Superior temporal gyrus (tissue), 1 donor: Measurements from ENCODE around the gene YTHDF2.
A peak's percentile ranks its signal among the peaks of the same experiment; 100 is the strongest.
"Not testable (repeated sequence)": the region's sequence is repeated elsewhere in the genome, so short reads cannot be mapped to it uniquely, and the experiment has no call there.

Experiments
- DNase-seq: peaks from one replicate; pipeline ENCODE4 v3.0.0-alpha.2; 2016; ENCODE audit errors: extremely low spot score

YTHDF2 gene

DNA sequence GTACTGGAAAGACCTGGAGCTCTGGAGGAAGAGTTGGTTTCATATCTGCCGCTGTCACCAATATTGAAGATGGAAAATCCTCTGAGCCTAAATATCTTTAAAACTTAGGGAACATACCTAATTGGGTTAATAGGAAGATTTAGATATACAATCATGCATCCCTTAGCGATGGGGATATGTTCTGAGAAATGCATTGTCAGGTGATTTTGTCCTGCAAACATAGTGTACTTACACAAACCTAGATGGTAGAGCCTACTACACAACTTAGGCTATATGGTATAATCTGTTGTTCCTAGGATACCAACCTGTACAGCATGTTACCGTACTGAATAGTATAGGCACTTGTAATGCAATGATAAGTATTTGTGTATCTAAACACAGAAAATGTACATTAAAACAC lies 22.5 kb downstream of the YTHDF2 start:
- no peak for DNase-seq

DNA sequence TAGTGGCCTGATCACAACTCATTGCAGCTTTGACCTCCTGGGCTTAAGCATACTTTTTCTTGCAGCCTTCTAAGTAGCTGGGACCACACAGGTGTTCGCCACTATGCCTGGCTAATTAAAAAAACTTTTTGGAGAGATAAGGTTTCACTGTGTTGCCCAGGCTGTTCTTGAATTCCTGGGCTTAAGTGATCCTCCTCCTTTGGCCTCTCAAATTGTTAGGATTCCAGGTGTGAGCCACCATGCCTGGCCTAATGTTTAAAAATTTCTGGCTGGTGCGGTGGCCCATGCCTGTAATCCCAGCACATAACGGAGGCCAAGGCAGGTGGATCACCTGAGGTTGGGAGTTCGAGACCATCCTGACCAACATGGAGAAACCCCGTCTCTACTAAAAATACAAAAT lies 24.4 kb downstream of the YTHDF2 start:
- DNase-seq = no peak

DNA sequence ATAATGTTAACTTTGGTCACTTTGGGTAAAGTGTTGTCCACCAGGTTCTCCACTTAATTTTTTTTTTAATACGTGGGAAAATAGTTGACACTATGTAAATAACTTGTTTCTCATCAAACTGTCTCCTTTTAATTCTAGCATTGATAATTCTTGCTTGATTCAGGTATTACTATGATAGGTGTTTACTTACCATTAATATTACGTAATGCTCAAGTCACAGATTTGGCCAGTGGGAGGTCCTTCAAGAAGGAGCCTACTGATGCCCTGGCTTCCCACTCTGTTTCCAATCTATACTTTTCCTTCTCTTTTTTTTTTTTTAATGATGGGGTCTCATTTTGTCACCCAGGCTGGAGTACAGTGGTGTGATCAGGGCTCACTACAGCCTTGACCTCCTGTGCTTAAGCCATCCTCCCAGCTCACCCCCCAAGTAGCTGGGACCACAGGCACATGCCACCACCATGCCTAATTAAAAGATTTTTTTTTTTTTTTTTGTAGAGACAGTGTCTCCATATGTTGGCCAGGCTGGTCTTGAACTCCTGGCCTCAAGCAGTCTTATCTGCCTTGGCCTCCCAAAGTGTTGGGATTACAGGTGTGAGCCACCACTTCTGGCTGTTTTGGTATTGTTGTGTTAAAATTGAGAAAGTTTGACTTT lies 29.9 kb downstream of the YTHDF2 start:
- DNase-seq = no peak

DNA sequence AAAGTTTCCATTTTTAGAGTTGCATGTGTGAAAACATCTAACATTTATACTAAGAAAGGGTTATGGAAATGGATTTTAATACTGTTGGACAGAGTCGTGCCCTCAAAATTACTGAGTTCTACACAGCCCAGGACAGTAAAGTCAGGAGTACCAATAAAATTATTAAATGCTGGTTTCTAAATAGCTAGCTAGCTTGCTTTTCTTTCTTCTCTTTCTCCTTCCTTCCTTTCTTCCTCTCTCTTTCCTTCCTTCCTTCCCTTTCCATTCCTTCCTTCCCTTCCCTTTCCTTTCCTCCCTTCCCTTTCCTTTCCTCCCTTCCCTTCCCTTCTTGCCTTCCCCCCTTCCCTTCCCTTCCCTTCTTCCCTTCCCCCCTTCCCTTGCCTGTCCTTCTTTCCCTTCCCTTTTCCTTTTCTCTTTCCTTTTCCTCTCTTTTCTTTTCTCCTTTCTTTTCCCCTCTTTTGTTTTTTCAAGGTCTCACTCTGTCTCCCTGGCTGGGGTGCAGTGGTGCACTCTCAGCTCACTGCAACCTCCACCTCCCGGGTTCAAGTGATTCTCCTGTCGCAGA lies 33.9 kb downstream of the YTHDF2 start:
- DNase-seq = no peak

DNA sequence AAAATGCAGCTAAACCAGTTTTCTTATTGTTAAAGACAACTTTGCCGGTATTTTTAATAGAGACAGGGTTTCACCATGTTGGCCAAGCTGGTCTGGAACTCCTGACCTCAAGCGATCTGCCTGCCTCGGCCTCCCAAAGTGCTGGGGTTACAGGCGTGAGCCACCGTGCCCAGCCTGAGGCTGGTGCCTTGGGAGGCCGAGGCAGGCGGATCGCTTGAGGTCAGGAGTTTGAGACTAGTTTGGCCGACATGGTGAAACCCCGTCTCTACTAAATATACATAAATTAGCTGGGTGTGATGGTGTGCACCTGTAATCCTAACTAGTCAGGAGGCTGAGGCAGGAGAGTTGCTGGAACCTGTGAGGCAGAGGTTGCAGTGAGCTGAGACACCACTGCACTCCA lies 35.2 kb downstream of the YTHDF2 start:
- DNase-seq = not testable (repeated sequence)

DNA sequence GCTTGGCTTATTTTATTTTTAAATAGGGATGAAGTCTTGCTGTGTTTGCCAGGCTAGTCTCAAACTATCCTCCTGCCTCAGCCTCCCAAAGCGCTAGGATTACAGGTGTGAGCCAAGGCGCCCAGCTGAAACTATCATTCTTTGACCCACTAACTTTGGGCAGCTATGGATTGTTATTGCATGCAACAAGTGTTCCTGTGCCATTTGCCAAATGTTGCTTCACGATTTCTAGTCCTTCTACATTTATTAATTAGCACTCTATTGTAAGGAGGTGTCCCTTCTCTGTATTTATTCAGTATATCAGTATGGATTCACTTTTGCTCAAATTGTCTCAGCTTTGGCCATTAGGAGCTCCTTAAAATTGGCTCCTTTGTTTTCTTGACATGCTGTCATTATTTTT lies 36.4 kb downstream of the YTHDF2 start:
- DNase-seq = no peak

DNA sequence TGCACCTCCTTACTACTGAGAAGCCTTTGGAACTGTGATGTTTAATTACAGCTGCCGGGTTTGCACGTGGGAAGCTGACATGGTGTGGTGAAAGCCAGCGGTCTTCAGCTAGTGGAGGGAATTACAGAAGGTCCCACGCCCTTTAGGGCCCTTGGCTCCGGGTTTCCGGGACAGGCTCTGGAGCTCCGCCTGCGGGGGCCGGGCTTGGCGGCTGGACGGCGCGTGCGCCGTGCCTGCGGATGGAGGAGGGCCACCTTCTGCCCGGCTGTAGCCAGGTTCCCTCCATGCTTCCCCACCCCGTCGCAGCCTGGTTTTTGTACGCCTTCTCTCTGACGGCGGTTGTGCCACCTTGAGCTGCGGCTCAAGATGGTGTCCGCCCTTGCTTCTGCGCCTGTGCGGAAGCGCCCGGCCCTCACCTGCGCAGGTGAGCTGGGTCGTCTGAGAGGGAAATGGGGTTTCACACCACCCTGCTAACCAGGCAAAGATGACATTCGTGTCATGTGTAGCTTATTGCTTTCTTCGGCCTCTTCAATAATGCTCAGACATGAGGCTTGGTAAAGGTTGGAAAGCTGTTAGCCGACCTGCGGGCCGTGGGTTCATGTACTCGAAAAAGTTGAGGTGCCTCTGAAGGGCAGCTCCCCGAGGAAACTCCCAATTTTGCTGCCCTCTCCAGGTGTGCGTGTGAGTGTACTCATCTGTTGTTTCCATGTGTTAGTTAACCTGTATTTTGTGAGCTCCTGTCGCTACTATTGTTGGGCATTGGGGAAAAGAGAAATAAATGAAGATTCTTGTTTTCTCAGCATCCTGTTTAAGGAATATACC lies 38.6 kb downstream of the YTHDF2 start:
- DNase-seq = peak; percentile 53

DNA sequence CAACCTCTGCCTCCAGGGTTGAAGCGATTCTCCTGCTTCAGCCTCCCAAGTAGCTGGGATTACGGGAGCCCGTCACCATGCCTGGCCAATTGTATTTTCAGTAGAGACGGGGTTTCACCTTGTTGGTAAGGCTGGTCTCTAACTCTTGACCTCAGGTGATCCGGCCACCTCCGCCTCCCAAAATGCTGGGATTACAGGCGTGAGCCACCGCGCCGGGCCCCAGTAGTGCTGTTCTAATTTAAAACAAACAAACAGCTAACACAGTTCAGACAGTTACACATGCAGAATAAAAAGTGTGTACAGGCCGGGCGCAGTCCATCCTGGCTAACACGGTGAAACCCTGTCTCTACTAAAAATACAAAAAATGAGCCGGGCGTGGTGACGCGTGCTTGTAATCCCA lies 39.6 kb downstream of the YTHDF2 start:
- no peak for DNase-seq

DNA sequence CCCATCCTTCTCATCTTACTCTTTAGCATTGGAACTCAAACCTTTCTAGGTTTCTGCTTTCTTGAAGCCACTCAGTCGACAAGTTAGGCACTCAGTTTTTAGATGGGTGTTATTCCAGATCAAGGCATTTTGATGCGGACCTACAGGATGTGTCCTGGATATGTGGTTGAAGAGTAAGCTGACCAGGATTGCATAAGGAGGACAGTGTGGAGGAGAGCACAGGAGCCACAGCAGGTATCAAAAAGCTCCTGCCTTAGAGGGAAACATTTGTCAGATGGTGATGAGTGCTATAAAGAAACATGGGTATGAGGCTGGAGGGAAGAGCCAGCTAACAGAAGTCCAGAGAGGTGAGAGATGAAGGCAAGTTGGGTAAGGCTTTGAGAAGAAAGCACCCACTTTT lies 41.3 kb downstream of the YTHDF2 start:
- no peak for DNase-seq

DNA sequence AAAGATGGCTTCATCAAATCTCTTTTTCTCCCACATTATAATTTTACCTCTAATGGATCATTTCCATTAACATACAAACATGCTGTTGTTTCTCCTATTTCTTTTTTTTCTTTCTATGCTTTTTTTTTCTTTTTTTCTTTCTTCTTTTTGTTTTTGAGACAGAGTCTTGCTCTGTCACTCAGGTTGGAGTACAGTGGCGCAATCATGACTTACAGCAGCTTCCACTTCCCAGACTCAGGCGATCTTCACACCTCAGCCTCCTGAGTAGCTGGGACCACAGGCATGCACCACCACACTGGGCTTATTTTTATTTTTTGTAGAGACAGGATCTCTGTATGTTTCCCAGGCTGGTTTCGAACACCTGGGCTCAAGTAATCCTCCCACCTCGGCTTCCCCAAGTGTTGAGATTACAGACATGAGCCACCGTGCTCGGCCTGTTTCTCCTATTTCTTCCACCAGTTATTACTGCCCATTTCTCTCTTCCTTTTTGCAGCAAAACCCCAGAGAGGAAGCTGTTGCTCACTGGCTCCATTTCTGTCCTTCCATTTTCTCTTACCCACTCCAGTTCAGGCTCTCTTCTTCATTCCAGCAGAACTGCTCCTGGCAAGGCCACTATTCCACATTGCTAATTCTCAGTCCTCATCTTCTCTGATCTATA lies 43.1 kb downstream of the YTHDF2 start:
- DNase-seq = no peak

DNA sequence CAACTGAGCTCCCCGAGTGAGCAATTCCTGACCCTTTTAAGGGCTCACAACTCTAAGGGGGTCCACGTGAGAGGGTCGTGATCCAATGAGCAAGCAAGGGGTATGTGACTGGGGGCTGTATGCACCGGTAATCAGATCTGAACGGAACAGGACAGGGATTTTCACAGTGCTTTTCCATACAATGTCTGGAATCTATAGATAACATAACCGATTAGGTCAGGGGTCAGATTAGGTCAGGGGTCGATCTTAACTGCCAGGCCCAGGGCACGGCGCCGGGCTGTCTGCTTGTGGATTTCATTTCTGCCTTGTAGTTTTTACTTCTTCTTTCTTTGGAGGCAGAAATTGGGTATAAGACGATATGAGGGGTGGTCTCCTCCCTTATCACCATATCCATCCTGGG lies 44.6 kb downstream of the YTHDF2 start:
- DNase-seq = no peak

DNA sequence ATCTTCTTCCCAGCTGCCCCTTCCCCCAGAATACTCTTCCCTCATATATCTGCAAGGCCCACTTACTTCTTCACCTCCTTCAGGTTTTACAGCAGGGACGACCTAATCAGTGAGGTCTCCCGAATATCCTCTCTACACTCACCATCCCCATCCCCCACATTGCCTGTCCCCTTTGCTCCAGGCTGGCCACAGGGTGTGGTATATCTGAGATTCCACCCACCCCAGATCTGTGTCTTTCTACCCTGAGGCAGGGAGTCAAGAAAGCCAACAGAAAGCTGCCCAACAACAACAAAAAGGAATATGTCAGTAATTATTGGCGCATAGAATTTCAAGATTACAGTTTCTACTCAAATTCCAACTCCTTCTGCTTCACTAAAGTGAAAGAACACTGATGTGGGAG lies 45.3 kb downstream of the YTHDF2 start:
- DNase-seq = no peak

DNA sequence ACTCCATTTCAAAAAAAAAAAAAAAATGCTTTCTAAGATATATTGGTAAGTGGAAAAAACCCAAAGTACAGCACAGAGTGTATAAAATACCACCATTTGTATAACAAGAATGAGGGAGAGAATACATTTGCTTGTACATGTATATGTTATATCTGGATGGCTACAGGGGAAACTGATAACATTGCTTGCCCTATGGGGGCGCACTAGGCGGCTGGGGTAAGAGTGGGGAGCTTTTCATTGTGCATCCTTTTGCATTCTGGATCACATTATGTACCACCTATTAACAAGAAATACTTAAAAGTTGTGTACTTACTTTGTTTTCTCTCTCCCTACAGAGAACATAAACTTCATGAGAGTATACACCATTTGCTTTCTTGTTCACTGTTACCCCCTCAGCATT lies 46.6 kb downstream of the YTHDF2 start:
- DNase-seq = no peak

DNA sequence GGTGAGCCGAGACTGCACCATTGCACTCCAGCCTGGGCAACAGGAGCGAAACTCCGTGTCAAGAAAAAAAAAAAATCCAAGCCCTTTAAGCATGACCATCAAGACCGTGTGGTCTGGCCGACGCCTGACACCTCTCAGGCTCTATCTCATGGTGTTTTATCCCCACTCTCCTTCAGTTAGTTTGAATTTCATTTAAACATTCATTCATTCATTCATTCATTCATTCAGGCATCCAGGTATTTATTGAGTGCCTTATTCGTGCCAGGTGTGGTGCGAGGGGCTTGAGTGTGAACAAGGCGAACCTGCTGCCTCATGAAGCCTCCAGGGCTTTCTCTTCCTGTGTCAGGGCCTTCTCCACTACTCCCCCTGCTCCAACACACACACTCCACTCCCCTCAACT lies 52.7 kb downstream of the YTHDF2 start:
- no peak for DNase-seq

DNA sequence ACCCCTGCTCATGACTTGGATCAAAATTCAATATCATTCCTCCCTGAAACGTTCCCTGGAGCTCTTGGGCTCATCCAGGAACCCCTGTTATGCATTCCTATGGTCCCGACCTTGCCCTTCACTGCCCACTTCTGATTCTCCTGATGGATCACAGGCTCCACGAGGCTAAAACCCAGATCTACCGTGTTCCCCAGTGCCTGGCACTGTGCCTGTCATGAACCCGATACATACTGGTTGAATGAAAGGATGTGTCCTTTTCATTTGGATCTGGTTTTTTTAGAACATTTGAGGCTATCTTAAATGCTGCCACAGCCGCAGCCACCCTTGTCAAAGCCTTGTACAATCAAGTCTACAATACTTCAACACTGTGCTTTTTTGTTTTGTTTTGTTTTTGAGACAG lies 53.1 kb downstream of the YTHDF2 start:
- no peak for DNase-seq

DNA sequence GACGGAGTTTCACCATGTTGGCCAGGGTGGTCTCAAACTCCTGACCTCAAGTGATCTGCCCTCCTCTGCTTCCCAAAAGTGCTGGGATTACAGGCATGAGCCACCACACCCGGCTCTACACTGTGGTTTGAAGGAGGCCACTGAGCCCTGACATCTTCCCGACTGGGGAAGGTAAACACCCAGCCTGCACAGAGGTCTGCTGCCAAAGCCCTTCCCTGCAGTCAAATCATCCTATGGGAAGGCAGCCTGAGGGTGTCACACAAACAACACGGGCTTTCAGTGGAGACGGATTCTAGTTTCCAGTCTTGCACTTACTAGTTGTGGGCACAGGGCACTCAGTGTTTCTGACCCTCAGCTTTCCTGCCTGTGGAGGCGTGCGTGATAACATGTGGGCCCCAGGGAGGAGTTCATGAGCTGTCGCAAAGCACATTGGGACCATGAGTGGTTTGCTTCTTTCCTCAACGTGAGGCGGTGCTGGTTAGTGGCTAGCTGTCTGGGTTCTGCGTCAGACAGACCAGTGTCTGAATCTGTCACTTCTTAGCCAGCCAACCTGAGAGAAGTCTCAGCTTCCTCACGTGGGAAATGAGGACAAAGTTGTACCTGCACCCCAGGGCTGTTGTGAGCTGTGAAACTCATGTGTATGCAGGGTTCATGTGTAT lies 53.8 kb downstream of the YTHDF2 start:
- no peak for DNase-seq

DNA sequence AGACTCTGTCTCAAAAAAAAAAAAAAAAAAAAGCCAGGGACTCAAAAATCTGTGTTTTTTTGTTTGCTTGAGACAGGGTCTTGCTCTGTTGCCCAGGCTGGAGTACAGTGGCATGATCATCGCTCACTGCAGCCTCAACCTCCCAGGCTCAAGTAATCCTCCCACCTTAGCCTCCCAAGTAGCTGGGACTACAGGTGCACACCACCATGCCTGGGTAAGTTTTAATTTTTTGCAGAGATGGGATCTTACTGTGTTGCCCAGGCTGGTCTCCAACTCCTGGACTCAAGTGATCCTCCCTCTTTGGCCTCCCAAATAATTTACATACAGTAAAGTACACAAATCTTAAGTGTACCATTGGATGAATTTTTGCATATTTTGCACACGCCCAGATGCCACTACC lies 55.2 kb downstream of the YTHDF2 start:
- not testable (repeated sequence) for DNase-seq

DNA sequence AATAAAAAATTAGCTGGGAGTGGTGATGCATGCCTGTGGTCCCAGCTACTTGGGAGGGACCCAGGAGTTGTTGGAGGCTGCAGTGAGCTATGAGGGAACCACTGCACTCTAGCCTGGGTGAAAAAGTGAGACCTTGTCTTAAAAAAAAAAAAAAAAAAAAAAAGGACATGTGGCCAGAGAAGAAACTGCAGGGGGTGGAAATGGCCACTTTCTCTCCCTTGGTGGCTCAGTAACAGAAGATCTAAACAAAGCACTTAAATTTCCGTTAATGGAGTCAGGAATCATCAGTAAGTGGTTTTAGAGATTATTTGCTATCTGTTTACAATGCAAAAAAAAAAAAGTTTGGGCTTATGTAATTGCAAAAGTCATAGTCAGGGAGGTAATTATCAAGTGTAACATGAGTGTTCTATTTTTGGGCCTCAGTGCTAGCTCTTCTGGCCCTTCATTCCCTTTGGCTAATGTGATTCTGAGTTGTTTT lies 55.9 kb downstream of the YTHDF2 start:
- no peak for DNase-seq

DNA sequence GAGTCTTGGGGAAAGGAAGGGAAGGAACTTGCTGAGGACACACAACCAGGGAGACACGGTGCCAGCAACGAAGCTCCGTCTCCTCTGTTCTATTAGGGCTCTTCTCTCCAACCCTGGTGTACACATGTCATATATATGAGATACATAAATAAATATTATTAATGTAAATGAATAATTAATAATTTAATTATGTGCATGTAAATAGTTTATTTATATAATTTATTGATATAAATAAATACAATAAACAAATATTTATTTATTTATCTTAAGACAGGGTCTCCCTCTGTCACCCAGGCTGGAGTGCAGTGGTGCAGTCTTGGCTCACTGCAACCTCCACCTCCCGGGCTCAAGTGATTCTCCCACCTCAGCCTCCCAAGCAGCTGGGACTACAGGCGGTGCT lies 57.8 kb downstream of the YTHDF2 start:
- DNase-seq = not testable (repeated sequence)

DNA sequence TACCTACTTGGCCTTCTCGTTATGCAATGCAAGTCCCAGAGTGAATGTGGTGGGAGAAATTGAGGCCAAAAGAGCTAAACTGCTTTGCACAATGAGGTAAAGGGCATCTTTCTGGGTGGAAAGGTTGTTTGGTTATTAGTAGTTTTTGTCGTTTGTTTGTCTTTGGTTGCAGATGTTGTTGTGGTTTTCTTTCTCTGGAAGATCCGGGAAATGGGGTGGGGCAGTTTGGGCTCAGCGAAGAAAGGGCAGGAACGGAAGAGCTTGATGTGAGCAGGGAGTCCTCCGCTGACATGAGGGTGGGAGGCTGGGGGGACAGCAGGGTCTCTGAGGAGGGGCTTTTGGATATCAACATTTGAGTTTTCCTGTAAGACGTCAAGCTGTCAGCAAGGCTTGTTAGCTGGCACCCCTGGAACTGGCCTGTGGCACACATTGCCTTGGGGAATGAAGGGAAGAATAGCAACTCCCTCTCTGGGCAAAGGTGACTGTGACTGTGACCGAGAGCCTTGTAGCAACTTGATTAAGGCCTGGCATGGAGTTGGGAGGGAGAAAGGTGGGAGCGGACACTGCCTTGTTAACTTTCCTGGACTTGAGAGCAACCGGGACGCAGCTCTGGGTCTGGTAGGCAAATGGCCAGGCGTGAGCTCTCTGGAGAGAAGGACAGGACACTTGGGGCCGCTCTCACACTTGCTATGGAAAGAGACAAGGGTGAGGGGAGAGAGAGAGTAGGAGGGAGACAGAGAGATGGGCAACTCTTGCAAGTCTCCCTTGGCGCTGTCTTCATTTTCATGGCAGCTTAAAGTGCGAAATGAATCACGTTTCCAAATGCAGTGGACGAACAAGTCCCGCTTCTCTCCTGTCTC lies 59.8 kb downstream of the YTHDF2 start:
- peak; percentile 16 for DNase-seq

DNA sequence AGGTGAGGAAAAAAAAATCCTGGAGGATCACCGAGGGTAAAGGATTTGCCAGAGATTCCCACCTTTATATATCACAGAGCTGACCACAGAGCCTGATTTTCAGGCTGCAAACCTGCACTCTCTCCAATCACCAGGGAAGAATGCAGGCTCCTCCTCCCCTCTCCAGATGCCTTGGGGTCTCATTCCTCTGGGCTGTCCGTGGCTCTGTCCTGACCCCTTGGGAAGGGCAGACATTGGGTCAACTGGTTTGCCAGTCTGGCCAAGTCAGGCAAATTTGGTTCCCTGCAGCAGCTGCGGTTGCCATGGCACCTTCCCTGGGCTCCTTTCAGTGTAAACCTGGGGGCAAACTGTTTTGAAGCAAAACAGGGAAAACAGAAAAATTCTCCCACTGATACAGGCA lies 63.6 kb downstream of the YTHDF2 start:
- DNase-seq = no peak
